GM23338 (cell line): Measurements from ENCODE around the gene SHC4. TPM values are rescaled to one million over a fixed set of nuclear protein-coding genes. Genes with fewer than 3 reads are reported as not detected.
A peak's percentile ranks its signal among the peaks of the same experiment; 100 is the strongest.

Experiments
- ATAC-seq: fragments of 200-7000 bp; cut with Tn5 transposase; 3 replicates; pipeline ENCODE4 v1.9.1; 2020
- DNase-seq: peaks from one replicate; pipeline ENCODE4 v3.0.0-alpha.2; 2015; ENCODE audit warnings: low spot score
- H2AFZ ChIP-seq: fragments of 200-600 bp; sonication (generic); 2 replicates; pipeline ENCODE4 v1.8.0; 2016; ENCODE audit warnings: antibody characterized with exemption, mild to moderate bottlenecking, moderate library complexity
- H3F3A ChIP-seq: fragments of 200-600 bp; sonication (generic); replicated peaks from 2 replicates; pipeline ENCODE4 v1.8.0; 2017; ENCODE audit warnings: antibody characterized with exemption, mixed run types, low read depth
- H3K27ac ChIP-seq: fragments of 200-600 bp; sonication (generic); 2 replicates; pipeline ENCODE4 v1.6.1; 2016; ENCODE audit warnings: low read depth
- H3K27me3 ChIP-seq: fragments of 200-600 bp; sonication (generic); 2 replicates; pipeline ENCODE4 v1.8.0; 2016; ENCODE audit warnings: mild to moderate bottlenecking, mixed run types, moderate library complexity; ENCODE audit not compliant: insufficient read depth
- H3K36me3 ChIP-seq: fragments of 200-600 bp; sonication (generic); 2 replicates; pipeline ENCODE4 v1.8.0; 2016; ENCODE audit warnings: mild to moderate bottlenecking; ENCODE audit not compliant: insufficient read depth
- H3K4me1 ChIP-seq: fragments of 200-600 bp; sonication (generic); 2 replicates; pipeline ENCODE4 v1.8.0; 2016; ENCODE audit warnings: mild to moderate bottlenecking, moderate library complexity; ENCODE audit not compliant: insufficient read depth
- H3K4me2 ChIP-seq: fragments of 200-600 bp; sonication (generic); 2 replicates; pipeline ENCODE4 v1.7.1; 2017; ENCODE audit warnings: mixed run types
- H3K4me3 ChIP-seq: fragments of 200-600 bp; sonication (generic); 2 replicates; pipeline ENCODE4 v1.6.1; 2016; ENCODE audit warnings: mixed run types
- H3K79me2 ChIP-seq: fragments of 200-600 bp; sonication (generic); replicated peaks from 2 replicates; pipeline ENCODE4 v1.8.0; 2017; ENCODE audit warnings: mild to moderate bottlenecking; ENCODE audit not compliant: insufficient read depth
- H3K9me2 ChIP-seq: fragments of 200-600 bp; sonication (generic); 2 replicates; pipeline ENCODE4 v1.8.0; 2017; ENCODE audit not compliant: insufficient read depth
- H4K20me1 ChIP-seq: fragments of 200-600 bp; sonication (generic); replicated peaks from 2 replicates; pipeline ENCODE4 v1.8.0; 2017; ENCODE audit warnings: mild to moderate bottlenecking; ENCODE audit not compliant: insufficient read depth
- H3K27ac Mint-ChIP-seq: 2 replicates; pipeline ENCODE4 v1.8.0; 2020; ENCODE audit warnings: inconsistent platforms, mild to moderate bottlenecking, moderate library complexity, mixed read lengths
- H3K27me3 Mint-ChIP-seq: 3 replicates; pipeline ENCODE4 v1.8.0; 2022; ENCODE audit warnings: low read depth, mild to moderate bottlenecking, moderate library complexity, mixed read lengths, inconsistent platforms; ENCODE audit not compliant: insufficient read depth, poor library complexity
- H3K36me3 Mint-ChIP-seq: 3 replicates; pipeline ENCODE4 v1.8.0; 2021; ENCODE audit warnings: low read depth, mild to moderate bottlenecking, inconsistent platforms, moderate library complexity, mixed read lengths
- H3K4me1 Mint-ChIP-seq: 3 replicates; pipeline ENCODE4 v1.8.0; 2020; ENCODE audit warnings: mild to moderate bottlenecking, inconsistent platforms, mixed read lengths
- H3K4me3 Mint-ChIP-seq: 3 replicates; pipeline ENCODE4 v1.8.0; 2021; ENCODE audit warnings: moderate library complexity, mild to moderate bottlenecking, inconsistent platforms, mixed read lengths
- H3K9me3 Mint-ChIP-seq: 3 replicates; pipeline ENCODE4 v1.8.0; 2020; ENCODE audit warnings: moderate library complexity, mild to moderate bottlenecking, inconsistent platforms, mixed read lengths
- CTCF ChIP-seq, 2 experiments: fragments of 200-600 bp in 1 of 2; sonication (generic) in 1 of 2; conservative IDR thresholded peaks; 2 replicates each; pipeline versions ENCODE4 v1.5.1 to v1.6.1; 2016 to 2017; ENCODE audit warnings: antibody characterized with exemption in 2 of 2, low read depth in 2 of 2, mild to moderate bottlenecking in 2 of 2, moderate library complexity in 1 of 2
- JUNB ChIP-seq: IDR thresholded peaks from one replicate; pipeline ENCODE4 v1.6.1; 2016; ENCODE audit warnings: antibody characterized with exemption; ENCODE audit not compliant: unreplicated experiment
- NANOG ChIP-seq: IDR thresholded peaks from 2 replicates; pipeline ENCODE4 v1.6.1; 2016; ENCODE audit warnings: antibody characterized with exemption, borderline replicate concordance
- POLR2AphosphoS5 ChIP-seq: IDR thresholded peaks from 2 replicates; pipeline ENCODE4 v1.6.1; 2016; ENCODE audit warnings: antibody characterized with exemption, low read depth
- REST ChIP-seq: IDR thresholded peaks from one replicate; pipeline ENCODE4 v1.6.1; 2018; ENCODE audit warnings: antibody characterized with exemption; ENCODE audit not compliant: unreplicated experiment
- STAT1 ChIP-seq: IDR thresholded peaks from one replicate; pipeline ENCODE4 v1.6.1; 2016; ENCODE audit warnings: antibody characterized with exemption; ENCODE audit not compliant: unreplicated experiment
- ZNF114 ChIP-seq: fragments of 250-450 bp; sonication (Bioruptor Pico); IDR thresholded peaks from 2 replicates; pipeline ENCODE4 v1.5.0; 2020; ENCODE audit warnings: mild to moderate bottlenecking, moderate library complexity
- ZNF331 ChIP-seq: fragments of 250-450 bp; sonication (Bioruptor Pico); IDR thresholded peaks from 2 replicates; pipeline ENCODE4 v1.5.0; 2020; ENCODE audit warnings: low read depth, mild to moderate bottlenecking, moderate library complexity
- polyA plus RNA-seq: library from polyadenylated mRNA; unstranded; fragments of >200 nt; fragmentation: Nextera tagmentation; extraction: Ambion mirVana; gene quantifications from 2 replicates; pipeline ENCODE4 v1.2.1, GENCODE V29; 2016
- total RNA-seq: library from RNA; depleted of rRNA; stranded (reverse); fragments of >200 nt; shearing (Covaris generic); gene quantifications from 2 replicates; pipeline ENCODE4 v1.2.3, GENCODE V29; 2014

SHC4 gene
- total and polyA plus RNA-seq, 2 experiments from 2014 or later, result 0.21 to 0.32 TPM

- H3K36me3 ChIP-seq, result no peaks in the 10 kb centered on the region
- no peak overlapping the region for H3K27ac ChIP-seq
- Mint-ChIP-seq H3K36me3 (no peaks in the 10 kb centered on the region), H3K4me1 (peaks cover 12% of the 10 kb centered on the region; the same call in 2 of the 3 replicates), H3K27me3 (peaks cover 27% of the 10 kb centered on the region), H3K4me3 (peak overlapping the region; percentile 80), H3K27ac (no peak overlapping the region), H3K9me3 (no peaks in the 10 kb centered on the region)
- peaks cover 31% of the 10 kb centered on the region for H3K27me3 ChIP-seq
- H3K79me2 ChIP-seq, result no peaks in the 10 kb centered on the region
- H3K4me1 ChIP-seq, result peaks cover 6% of the 10 kb centered on the region; the same call in 1 of the 2 replicates
- ATAC-seq (peak; percentile 83), DNase-seq (peak; percentile 67)
- no peaks in the 10 kb centered on the region for H3F3A ChIP-seq
- peak overlapping the region; percentile 56 for H3K4me3 ChIP-seq
- TF ChIP-seq ZNF114, result no peak
- 0 out of 4 replicates have a peak, but pooled peaks of 1 of the 2 experiments have one; percentile 11 for TF ChIP-seq CTCF (conservative IDR thresholded peaks at IDR 0.05; ENCODE audit: low read depth in 2 of 2)
- H4K20me1 ChIP-seq, result no peaks in the 10 kb centered on the region
- H3K9me2 ChIP-seq, result no peaks in the 10 kb centered on the region
- H2AFZ ChIP-seq, result peak overlapping the region; percentile 88
- peak overlapping the region; percentile 72 for H3K4me2 ChIP-seq
Measured at GRCh38 chr15:48962662-48963523, 826 bp downstream of the SHC4 start.

- no peaks in the 10 kb centered on the region for H3K27me3 Mint-ChIP-seq
- no peak overlapping the region for H3K27ac Mint-ChIP-seq
Measured at GRCh38 chr15:48955967-48956366, 7.8 kb downstream of the SHC4 start.

More at GRCh38 chr15:48955967-48956366, 7.8 kb downstream of the SHC4 start:
- H3K27ac ChIP-seq, result no peak overlapping the region
- no peak overlapping the region for H3K4me2 ChIP-seq
- ATAC-seq (no peak), DNase-seq (no peak)
- H3K36me3 ChIP-seq, result no peaks in the 10 kb centered on the region
- no peak overlapping the region for H2AFZ ChIP-seq
- TF ChIP-seq CTCF (conservative IDR thresholded peaks at IDR 0.05; ENCODE audit: low read depth in 2 of 2) (no peak), NANOG (no peak), REST (no peak), STAT1 (no peak), POLR2AphosphoS5 (no peak), ZNF331 (CRISPR knock-in tag) (no peak), JUNB (no peak)
- no peaks in the 10 kb centered on the region for H3K9me3 Mint-ChIP-seq
- H3K4me1 Mint-ChIP-seq, result peaks cover 13% of the 10 kb centered on the region
- no peaks in the 10 kb centered on the region for H3F3A ChIP-seq
- no peaks in the 10 kb centered on the region for H3K79me2 ChIP-seq
- H3K4me3 ChIP-seq, result no peak overlapping the region
- peaks cover 12% of the 10 kb centered on the region for H3K4me1 ChIP-seq
- no peak overlapping the region for H3K4me3 Mint-ChIP-seq
- H4K20me1 ChIP-seq, result no peaks in the 10 kb centered on the region
- no peaks in the 10 kb centered on the region for H3K36me3 Mint-ChIP-seq
- peaks cover 6% of the 10 kb centered on the region; the same call in 1 of the 2 replicates for H3K27me3 ChIP-seq
- peaks cover 5% of the 10 kb centered on the region for H3K9me2 ChIP-seq
